Mononuclear cell (primary cell): ENCODE data around the gene ZNF672. TPM values are rescaled to one million over a fixed set of nuclear protein-coding genes. Genes with fewer than 3 reads are reported as not detected.

Experiments used
- H3K27me3 ChIP-seq: 2 replicates; pipeline ENCODE4 v1.6.0; 2011; ENCODE audit warnings: low read length, control low read depth; ENCODE audit not compliant: insufficient read depth
- H3K4me1 ChIP-seq: 2 replicates; pipeline ENCODE4 v1.5.1; 2011; ENCODE audit warnings: mild to moderate bottlenecking, low read length, control low read depth; ENCODE audit not compliant: insufficient read depth
- H3K4me3 ChIP-seq: 2 replicates; pipeline ENCODE4 v1.5.1; 2011; ENCODE audit warnings: mild to moderate bottlenecking, low read length, moderate library complexity
- H3K9me3 ChIP-seq: 2 replicates; pipeline ENCODE4 v1.5.1; 2011; ENCODE audit warnings: low read depth, mild to moderate bottlenecking, control low read depth, low read length
- total RNA-seq: library from RNA; depleted of rRNA; stranded (reverse); fragments of >200 nt; gene quantifications from one replicate; pipeline ENCODE4 v1.2.3, GENCODE V29; 2012

Gene ZNF672
- total RNA-seq, 1 donor: 13.1 TPM

DNA sequence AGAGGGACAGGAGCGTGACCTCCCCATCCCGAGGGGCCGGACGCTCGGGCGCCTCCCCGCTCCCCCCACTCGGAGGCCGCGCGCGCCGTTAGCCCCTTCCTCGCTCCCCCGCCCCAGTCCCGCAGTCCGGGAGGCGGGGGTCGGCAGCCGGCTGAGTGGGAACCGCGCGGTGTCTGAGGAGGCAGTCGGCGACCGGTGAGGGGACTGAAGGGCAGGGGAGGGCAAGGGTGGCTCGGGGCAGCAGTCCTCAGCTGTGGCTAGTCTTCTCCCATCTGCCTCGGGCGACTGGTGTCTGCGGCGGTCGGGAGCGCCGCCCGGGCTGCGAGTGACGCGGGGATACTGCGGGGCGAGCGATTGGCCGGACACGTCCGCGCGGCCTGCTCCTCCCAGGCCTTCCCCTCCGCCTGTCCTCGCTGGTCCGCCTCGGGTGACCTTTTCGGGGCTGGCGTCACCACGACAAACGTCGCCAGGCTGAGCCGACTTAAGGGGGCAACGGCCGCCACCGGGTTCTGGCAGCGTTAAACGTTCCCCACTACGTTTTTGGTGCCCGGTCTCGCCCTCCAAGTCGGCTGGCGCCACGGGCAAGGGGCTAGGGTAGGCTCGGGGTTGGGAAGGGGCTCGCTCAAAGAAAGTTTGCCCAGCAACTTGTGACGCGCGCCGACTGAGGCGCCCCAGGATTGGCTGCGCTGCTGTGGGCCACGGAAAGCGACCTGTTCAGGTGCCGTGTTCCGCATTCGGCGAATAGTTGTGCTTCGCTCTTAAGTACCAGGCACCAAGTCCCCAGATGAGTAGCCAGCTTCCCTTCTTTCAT lies 538 bp downstream of the ZNF672 start:
- no peaks in the 10 kb centered on the region for H3K9me3 ChIP-seq
- H3K27me3 ChIP-seq: no peaks in the 10 kb centered on the region
- H3K4me3 ChIP-seq: peak overlapping the region; percentile 76
- peaks cover 43% of the 10 kb centered on the region for H3K4me1 ChIP-seq

DNA sequence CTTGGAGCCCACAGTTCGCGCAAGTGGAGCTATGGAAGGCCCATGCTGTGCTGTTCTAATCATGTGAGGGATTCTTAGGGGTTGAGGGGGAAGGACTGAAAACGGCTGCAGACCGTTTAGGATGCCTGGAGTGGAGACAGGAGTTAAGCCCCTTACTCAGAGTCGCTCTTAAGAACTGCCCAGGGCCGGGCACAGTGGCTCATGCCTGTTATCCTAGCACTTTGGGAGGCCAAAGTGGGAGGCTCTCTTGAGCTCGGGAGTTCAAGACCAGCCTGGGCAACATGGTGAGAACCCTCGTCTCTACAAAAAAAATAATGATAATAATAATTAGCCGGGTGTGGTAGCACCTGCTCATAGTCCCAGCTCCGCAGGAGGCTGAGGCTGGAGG lies 1.1 kb downstream of the ZNF672 start:
- peak overlapping the region; percentile 76 for H3K4me3 ChIP-seq
- H3K9me3 ChIP-seq: no peaks in the 10 kb centered on the region
- no peaks in the 10 kb centered on the region for H3K27me3 ChIP-seq
- H3K4me1 ChIP-seq: peaks cover 41% of the 10 kb centered on the region

DNA sequence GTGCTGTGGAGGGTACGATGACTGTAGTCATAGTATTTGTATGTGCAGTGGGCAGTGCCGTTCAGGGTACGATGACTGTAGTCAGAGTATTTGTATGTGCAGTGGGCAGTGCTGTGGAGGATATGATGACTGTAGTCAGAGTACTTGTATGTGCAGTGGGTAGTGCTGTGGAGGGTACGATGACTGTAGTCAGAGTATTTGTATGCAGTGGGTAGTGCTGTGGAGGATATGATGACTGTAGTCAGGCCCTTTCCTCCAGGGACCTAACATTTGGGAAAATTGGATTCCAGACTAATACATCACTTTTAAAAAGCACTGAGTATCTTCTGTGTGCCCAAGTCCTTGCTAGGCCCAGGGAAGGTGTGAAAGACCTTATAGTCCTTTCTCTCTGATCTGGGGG lies 2.9 kb downstream of the ZNF672 start:
- H3K27me3 ChIP-seq: no peaks in the 10 kb centered on the region
- no peak overlapping the region for H3K4me3 ChIP-seq
- H3K9me3 ChIP-seq: no peaks in the 10 kb centered on the region
- peaks cover 36% of the 10 kb centered on the region for H3K4me1 ChIP-seq

DNA sequence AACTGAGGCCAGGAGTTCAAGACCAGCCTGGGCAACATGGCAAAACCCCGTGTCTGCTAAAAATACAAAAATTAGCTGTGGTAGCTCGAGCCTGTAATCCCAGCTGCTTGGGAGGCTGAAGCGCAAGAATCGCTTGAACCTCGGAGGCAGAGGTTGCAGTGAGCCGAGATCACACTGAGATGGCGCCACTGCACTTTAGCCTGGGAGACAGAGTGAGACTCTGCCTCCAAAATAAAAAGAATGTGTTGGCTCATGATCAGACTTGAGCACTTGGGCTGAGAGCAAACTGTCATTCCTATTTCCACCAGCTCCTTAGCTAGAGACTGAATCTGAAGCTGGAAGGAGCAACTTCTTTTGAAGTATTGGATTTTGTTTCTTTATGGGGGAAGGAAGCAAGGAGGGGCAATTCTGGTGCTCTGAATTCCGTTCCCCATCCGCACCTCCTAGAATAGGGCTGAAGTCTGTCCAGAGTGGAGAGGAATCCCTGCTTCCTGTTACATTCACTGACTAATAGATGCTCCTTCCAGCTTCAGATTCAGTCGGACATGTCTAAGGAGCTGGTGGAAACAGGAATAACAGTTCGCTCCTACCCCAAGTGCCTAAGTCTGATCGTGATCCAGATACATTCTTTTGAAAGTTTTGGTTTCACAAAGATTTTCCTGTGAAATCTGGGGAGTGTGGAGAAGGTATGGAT lies 3.8 kb downstream of the ZNF672 start:
- Histone ChIP-seq H3K4me1 (peaks cover 36% of the 10 kb centered on the region), H3K4me3 (no peak overlapping the region), H3K9me3 (no peaks in the 10 kb centered on the region), H3K27me3 (no peaks in the 10 kb centered on the region)

DNA sequence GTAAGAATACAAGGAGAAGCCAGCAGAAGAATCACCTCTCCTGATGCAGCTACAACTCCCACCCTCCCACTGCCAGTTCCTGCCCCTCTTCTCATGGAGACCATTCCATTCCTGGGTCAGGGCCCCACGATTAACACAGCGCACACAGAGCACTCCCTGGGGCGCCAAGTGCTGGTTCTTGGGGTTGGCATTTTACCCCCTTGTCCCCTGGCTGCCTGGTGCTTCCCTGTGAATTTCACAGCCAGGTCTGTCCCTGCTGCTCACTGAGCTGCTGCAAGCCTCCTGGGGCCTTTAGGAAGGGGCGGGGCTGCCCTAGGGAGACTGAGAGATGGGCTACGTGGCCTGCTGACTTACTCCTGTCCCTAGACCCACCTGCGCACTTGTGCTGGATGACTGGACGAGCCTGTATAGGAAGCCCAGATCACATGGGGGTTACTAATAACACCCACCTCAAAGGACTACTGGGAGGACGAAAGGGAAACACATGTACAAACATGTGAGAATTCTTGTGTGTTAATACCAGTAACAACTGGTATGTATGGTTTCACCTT lies 4.8 kb downstream of the ZNF672 start:
- peaks cover 27% of the 10 kb centered on the region for H3K4me1 ChIP-seq
- no peak overlapping the region for H3K4me3 ChIP-seq
- no peaks in the 10 kb centered on the region for H3K27me3 ChIP-seq
- no peaks in the 10 kb centered on the region for H3K9me3 ChIP-seq

DNA sequence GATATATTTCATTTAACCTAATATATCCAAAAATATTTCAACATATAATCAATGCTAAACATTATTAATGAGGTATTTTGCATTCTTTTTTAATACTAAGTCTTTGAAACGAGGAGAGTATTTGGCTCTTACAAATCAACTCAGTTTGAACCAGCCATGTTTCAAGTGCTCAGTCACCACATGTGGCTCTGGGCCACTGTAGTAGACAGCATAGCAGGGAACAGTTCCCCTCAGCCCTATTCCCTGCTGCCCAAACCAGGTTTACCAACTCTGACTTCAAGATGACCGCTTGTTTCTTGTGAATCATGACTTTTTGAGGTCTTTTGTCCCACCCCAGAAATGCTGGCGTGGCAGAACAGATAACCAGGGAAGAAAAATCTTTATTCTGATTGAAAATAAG lies 5.7 kb downstream of the ZNF672 start:
- Histone ChIP-seq H3K4me3 (no peak overlapping the region), H3K9me3 (no peaks in the 10 kb centered on the region), H3K27me3 (no peaks in the 10 kb centered on the region), H3K4me1 (peaks cover 27% of the 10 kb centered on the region)

DNA sequence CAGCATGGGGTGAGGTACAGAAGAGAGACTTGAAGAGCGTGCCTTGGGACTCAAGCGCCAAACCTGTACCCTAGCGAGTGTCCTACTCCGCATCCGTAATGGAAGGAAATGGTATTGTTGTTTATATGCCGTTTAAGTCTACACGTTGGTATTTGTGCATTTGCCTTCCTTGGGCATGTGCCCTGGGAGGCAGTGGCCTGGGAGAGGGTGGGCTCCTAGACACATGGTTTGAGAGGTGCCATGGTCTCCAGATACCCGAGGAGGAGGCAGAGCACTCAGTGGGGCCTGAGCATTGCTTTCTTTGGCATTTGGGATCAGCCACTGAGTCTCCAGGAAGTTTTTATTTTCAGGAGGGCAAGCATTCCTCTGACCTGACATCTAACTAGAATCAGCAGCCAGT lies 6.5 kb downstream of the ZNF672 start:
- H3K9me3 ChIP-seq: no peaks in the 10 kb centered on the region
- H3K4me1 ChIP-seq: peaks cover 20% of the 10 kb centered on the region
- no peak overlapping the region for H3K4me3 ChIP-seq
- H3K27me3 ChIP-seq: no peaks in the 10 kb centered on the region

DNA sequence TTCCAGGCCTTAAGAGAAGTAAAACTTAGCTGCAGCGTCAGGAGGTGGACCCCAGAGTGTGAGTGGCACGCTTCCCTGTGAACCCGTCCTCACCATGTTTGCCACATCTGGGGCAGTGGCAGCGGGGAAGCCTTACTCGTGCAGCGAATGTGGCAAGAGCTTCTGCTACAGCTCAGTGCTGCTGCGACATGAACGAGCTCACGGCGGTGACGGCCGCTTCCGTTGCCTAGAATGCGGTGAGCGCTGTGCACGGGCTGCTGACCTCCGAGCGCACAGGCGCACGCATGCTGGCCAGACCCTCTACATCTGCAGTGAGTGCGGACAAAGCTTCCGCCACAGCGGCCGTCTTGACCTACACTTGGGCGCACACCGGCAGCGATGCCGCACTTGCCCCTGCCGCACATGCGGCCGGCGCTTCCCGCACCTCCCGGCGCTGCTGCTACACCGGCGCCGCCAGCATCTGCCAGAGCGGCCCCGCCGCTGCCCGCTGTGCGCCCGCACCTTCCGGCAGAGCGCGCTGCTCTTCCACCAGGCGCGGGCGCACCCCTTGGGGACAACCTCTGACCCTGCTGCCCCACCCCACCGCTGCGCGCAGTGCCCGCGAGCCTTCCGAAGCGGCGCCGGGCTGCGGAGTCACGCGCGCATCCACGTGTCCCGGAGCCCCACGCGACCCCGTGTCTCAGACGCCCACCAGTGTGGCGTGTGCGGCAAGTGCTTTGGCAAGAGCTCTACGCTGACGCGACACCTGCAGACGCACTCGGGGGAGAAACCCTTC lies 9.3 kb downstream of the ZNF672 start:
- Histone ChIP-seq H3K27me3 (no peaks in the 10 kb centered on the region), H3K9me3 (no peaks in the 10 kb centered on the region), H3K4me1 (peaks cover 7% of the 10 kb centered on the region), H3K4me3 (no peak overlapping the region)

DNA sequence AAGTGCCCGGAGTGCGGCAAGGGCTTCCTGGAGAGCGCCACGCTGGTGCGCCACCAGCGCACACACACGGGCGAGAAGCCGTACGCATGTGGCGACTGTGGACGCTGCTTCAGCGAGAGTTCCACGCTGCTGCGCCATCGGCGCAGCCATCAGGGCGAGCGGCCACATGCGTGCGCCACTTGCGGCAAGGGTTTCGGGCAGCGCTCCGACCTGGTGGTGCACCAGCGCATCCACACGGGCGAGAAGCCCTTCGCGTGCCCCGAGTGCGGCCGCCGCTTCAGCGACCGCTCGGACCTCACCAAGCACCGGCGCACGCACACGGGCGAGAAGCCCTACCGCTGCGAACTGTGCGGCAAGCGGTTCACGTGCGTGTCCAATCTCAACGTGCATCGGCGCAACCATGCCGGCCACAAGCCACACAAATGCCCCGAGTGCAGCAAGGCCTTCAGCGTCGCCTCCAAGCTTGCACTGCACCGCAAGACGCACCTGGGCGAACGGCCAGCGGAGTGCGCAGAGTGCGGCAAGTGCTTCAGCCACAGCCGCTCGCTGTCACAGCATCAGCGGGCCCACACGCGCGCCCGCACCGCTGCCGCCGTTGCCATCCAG lies 10.0 kb downstream of the ZNF672 start:
- no peaks in the 10 kb centered on the region for H3K27me3 ChIP-seq
- no peaks in the 10 kb centered on the region for H3K9me3 ChIP-seq
- H3K4me1 ChIP-seq: peaks cover 12% of the 10 kb centered on the region
- H3K4me3 ChIP-seq: no peak overlapping the region

DNA sequence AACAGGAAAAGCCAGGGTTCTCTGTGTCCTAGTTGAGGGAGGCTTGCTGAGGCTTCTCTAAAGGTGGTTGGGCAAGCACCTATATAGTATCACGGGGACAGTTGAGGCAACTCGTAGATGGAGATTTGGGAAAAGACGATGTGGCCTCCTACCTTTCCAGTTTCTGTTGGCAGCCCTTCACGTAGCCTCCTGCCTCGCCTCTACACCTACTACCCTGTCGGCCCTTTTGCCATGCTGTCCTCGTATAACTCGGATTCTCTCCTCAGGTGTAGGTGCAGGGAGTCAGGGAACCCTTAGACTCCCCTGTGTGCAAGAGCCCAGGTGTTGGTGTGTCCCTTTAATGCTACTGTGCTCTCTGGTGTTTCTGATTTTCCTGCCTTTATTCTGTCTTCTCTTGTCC lies 10.6 kb downstream of the ZNF672 start:
- Histone ChIP-seq H3K4me3 (no peak overlapping the region), H3K27me3 (no peaks in the 10 kb centered on the region), H3K9me3 (no peaks in the 10 kb centered on the region), H3K4me1 (peaks cover 17% of the 10 kb centered on the region)

DNA sequence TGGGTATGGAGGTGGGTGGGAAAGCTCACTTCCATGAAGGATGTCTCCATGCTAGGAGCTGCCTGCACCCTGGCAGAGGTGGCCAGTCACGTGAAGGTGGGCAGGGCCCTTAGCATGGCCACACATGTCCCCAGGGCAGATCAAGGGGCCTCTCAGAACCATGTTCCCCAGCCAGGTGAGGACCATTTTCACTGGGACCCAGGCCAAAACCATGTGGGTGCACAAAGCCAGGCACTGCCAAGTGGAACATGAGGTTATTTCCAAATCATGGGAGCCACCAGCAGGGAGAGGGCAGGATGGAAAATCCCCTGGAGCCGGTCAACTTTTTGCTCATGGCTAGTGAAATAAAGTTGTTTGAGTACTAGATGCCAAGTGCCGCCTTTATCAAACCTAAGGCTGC lies 11.1 kb downstream of the ZNF672 start:
- no peaks in the 10 kb centered on the region for H3K9me3 ChIP-seq
- peaks cover 22% of the 10 kb centered on the region for H3K4me1 ChIP-seq
- no peaks in the 10 kb centered on the region for H3K27me3 ChIP-seq
- H3K4me3 ChIP-seq: no peak overlapping the region

DNA sequence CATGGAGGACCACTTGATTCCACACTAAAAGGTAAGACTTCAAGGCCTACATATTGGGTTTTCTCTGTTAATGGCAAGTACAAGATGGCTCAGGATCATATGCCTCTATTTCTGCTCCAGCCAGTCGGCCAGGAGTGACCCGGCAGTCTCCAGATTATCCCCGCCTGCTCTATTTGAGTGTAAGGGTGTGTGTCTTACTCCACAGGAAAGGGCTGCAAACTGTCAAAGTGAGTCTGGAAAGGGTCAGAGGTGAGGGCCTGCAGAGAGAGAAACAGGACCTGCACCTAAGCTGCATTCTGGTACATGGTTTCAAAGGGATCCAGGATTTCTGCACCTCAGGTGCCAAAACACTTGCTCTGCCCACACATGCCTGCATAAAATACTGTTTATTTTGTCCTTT lies 11.6 kb downstream of the ZNF672 start:
- H3K27me3 ChIP-seq: no peaks in the 10 kb centered on the region
- H3K4me3 ChIP-seq: no peak overlapping the region
- no peaks in the 10 kb centered on the region for H3K9me3 ChIP-seq
- peaks cover 27% of the 10 kb centered on the region for H3K4me1 ChIP-seq

DNA sequence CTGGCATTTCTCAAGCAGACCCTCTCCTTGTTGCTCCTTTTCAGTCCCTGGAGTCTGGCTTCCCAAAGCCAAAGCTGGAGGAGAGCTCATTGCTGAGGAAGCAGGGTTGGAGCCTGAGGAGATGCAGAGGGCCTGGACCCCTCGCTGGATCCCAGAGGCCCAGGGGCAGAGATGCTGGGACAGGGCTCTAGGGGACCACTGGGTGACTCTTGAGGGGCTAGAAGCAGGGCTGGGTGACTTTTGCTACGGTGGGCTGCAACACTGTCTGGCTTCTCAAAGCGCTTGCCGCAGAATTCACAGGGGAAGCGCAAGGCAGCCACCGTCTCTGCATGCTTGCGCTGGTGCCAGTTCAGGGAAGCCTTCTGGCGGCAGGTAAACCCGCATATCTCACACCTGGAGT lies 12.1 kb downstream of the ZNF672 start:
- peaks cover 31% of the 10 kb centered on the region for H3K4me1 ChIP-seq
- no peaks in the 10 kb centered on the region for H3K9me3 ChIP-seq
- no peaks in the 10 kb centered on the region for H3K27me3 ChIP-seq
- no peak overlapping the region for H3K4me3 ChIP-seq

DNA sequence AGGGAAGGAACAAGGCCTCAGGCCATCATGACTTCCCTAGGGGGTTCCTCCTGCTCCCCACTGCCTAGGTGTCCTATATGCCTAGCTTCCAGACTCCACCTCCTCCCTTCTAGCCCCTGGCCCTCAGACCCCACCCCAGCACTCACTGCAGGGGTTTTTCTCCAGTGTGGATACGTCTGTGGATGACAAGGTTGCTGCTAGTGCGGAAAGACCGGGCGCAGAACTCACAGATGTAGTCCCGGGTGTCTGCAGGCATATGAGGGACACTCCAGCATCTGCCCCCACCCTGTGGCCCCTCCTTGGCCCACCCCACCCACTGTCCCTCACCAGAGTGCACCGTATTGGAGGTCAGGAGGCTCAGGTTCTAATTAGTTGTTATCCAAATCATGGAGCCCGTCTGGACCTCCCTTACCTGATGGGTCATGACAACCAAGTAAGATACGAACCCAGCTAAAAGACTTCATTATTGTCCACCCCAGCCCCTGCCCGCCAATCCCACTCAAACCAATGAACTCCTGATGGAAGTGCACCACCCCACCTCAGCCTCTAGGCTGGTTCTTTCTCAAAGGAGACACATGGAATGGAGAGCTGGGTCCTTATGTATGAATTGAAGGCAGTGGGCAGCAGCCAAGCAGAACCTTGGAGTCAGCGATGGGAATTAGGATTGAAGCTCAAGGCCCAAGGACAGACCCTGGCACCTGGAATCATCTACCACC lies 12.7 kb downstream of the ZNF672 start:
- Histone ChIP-seq H3K4me1 (peaks cover 31% of the 10 kb centered on the region), H3K9me3 (no peaks in the 10 kb centered on the region), H3K4me3 (no peak overlapping the region), H3K27me3 (no peaks in the 10 kb centered on the region)
